CD4-positive, alpha-beta T cell (primary cell): ENCODE data around the gene ACTR3. TPM values are rescaled to one million over a fixed set of nuclear protein-coding genes. Genes with fewer than 3 reads are reported as not detected.

Source experiments
- ATAC-seq: fragments of 200-7000 bp; cut with Tn5 transposase; one replicate; pipeline ENCODE4 v1.10.0; 2022; ENCODE audit warnings: mild to moderate bottlenecking; ENCODE audit not compliant: poor library complexity
- CTCF ChIA-PET: fragments of 350-600 bp; sonication (Branson Sonifier 250); formaldehyde crosslinking; loops from one replicate; lab custom pipeline; 2021; ENCODE audit warnings: antibody characterized with exemption, inconsistent platforms; lab: Charles Lee
- POLR2A ChIA-PET: fragments of 350-600 bp; sonication (Branson Sonifier 250); formaldehyde crosslinking; loops from one replicate; lab custom pipeline; 2021; ENCODE audit warnings: antibody characterized with exemption, inconsistent platforms; lab: Charles Lee
- DNase-seq, 14 experiments: peaks; one replicate each; pipeline ENCODE4 v3.0.0-alpha.2; 2013 to 2020; ENCODE audit warnings: mixed read lengths in 2 of 14
- H3K27ac ChIP-seq, 2 donors: one replicate each; pipeline versions ENCODE4 v1.5.1 to v1.7.0; 2013; ENCODE audit warnings: low read length in 2 of 2, low read depth in 1 of 2, mild to moderate bottlenecking in 1 of 2
- H3K27me3 ChIP-seq, 2 experiments: 1 replicate in 1 of 2; 2 replicates in 1 of 2; pipeline versions ENCODE4 v1.6.1 to v1.7.0; 2013; ENCODE audit warnings: low read length in 2 of 2, control low read depth in 1 of 2, mild to moderate bottlenecking in 1 of 2, moderate library complexity in 1 of 2; ENCODE audit not compliant: insufficient read depth in 2 of 2, control insufficient read depth in 1 of 2
- H3K36me3 ChIP-seq: one replicate; pipeline ENCODE4 v1.6.1; 2013; ENCODE audit warnings: low read length, control low read depth; ENCODE audit not compliant: insufficient read depth
- H3K4me1 ChIP-seq: one replicate; pipeline ENCODE4 v1.6.1; 2013; ENCODE audit warnings: low read length, control low read depth; ENCODE audit not compliant: insufficient read depth
- H3K4me3 ChIP-seq: one replicate; pipeline ENCODE4 v1.5.1; 2013; ENCODE audit warnings: mild to moderate bottlenecking, low read length, moderate library complexity
- H3K9me3 ChIP-seq, 2 experiments: 1 replicate in 1 of 2; 2 replicates in 1 of 2; pipeline versions ENCODE4 v1.6.1 to v1.7.0; 2013; ENCODE audit warnings: low read length in 2 of 2, mild to moderate bottlenecking in 2 of 2, control low read depth in 1 of 2, moderate library complexity in 1 of 2; ENCODE audit not compliant: control insufficient read depth in 1 of 2, insufficient read depth in 1 of 2
- H3K27ac Mint-ChIP-seq: one replicate; pipeline ENCODE4 v1.8.0; 2020; ENCODE audit warnings: mixed read lengths
- H3K27me3 Mint-ChIP-seq: one replicate; pipeline ENCODE4 v1.8.0; 2021; ENCODE audit warnings: mixed read lengths
- H3K36me3 Mint-ChIP-seq: one replicate; pipeline ENCODE4 v1.8.0; 2021; ENCODE audit warnings: low read depth, mixed read lengths
- H3K4me1 Mint-ChIP-seq: one replicate; pipeline ENCODE4 v1.8.0; 2021; ENCODE audit warnings: low read depth, mixed read lengths
- H3K4me3 Mint-ChIP-seq: one replicate; pipeline ENCODE4 v1.8.0; 2020; ENCODE audit warnings: mild to moderate bottlenecking, mixed read lengths
- H3K9me3 Mint-ChIP-seq: one replicate; pipeline ENCODE4 v1.8.0; 2020; ENCODE audit warnings: mixed read lengths
- intact Hi-C, 2 experiments: fragments of 100-400 bp; cut with DNase I in 1 of 2; cut with micrococcal nuclease in 1 of 2; formaldehyde crosslinking; loops; one replicate each; pipeline versions ENCODE4 v1.15.1 to v1.9.0; 2023 to 2025; cut with DNase I, micrococcal nuclease
- total RNA-seq, 174 experiments: library from RNA in 2 of 174; stranded (reverse) in 2 of 174; gene quantifications; one replicate each; pipeline ENCODE4 v1.2.3 and lab custom pipeline; 2021 to 2026
- TF ChIP-seq, protein P1 (sequence below): fragments of 200-600 bp; IDR thresholded peaks from one replicate; pipeline ENCODE4 v1.8.0; 2022; ENCODE audit warnings: antibody characterized with exemption, mild to moderate bottlenecking

The ACTR3 gene
- total RNA-seq, 2 experiments from 2014 or later: 118 to 123 TPM

DNA sequence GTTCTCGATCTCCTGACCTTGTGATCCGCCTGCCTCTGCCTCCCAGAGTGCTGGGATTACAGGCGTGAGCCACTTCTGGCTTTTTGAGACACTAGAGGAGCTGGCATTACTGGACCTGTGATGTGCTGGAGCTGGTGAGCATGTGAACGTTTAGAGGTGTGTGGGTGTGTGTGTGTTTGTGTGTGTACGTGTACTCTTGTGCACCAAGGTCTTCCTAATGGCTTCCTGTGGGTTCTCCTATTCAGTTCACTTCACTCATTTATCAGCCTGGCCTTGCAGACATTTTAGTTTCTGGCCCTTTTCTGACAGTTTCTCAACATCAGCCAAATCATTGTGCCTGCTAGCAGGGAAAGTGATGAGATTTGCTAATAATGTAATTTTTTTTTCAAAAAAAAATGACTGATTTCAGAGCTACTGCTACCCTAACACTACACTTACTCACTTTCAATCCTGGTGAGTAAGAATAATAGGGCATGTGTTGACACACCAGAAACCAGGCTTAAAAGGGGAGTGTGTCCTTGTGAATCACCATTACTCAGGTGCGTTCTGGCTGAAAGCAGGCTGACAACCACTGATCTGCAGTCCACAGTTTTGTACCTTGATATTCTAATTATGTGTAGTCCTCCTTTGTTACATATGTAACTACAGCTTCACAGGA lies 41.0 kb upstream of the ACTR3 start:
- Mint-ChIP-seq H3K27ac (no peak overlapping the region), H3K36me3 (peaks cover 51% of the 10 kb centered on the region), H3K27me3 (no peaks in the 10 kb centered on the region), H3K4me3 (no peak overlapping the region), H3K4me1 (no peaks in the 10 kb centered on the region), H3K9me3 (peaks cover 4% of the 10 kb centered on the region)
- Histone ChIP-seq H3K27ac (no peak overlapping the region), H3K36me3 (no peaks in the 10 kb centered on the region), H3K9me3 (no peaks in the 10 kb centered on the region), H3K27me3 (no peaks in the 10 kb centered on the region), H3K4me1 (no peaks in the 10 kb centered on the region), H3K4me3 (no peak overlapping the region)
- DNase-seq: no peak
- CTCF ChIA-PET: no interaction called here
- POLR2A ChIA-PET: no interaction called here
- no peak for ATAC-seq
- intact Hi-C loops: no loop called here
- TF ChIP-seq, protein P1, sequence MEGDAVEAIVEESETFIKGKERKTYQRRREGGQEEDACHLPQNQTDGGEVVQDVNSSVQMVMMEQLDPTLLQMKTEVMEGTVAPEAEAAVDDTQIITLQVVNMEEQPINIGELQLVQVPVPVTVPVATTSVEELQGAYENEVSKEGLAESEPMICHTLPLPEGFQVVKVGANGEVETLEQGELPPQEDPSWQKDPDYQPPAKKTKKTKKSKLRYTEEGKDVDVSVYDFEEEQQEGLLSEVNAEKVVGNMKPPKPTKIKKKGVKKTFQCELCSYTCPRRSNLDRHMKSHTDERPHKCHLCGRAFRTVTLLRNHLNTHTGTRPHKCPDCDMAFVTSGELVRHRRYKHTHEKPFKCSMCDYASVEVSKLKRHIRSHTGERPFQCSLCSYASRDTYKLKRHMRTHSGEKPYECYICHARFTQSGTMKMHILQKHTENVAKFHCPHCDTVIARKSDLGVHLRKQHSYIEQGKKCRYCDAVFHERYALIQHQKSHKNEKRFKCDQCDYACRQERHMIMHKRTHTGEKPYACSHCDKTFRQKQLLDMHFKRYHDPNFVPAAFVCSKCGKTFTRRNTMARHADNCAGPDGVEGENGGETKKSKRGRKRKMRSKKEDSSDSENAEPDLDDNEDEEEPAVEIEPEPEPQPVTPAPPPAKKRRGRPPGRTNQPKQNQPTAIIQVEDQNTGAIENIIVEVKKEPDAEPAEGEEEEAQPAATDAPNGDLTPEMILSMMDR: no peak

- H3K4me1 Mint-ChIP-seq: no peaks in the 10 kb centered on the region
- Histone ChIP-seq H3K4me3 (no peak overlapping the region), H3K4me1 (no peaks in the 10 kb centered on the region), H3K27me3 (no peaks in the 10 kb centered on the region), H3K9me3 (no peaks in the 10 kb centered on the region), H3K27ac (no peak overlapping the region), H3K36me3 (no peaks in the 10 kb centered on the region)
- H3K27me3 Mint-ChIP-seq: no peaks in the 10 kb centered on the region
- H3K9me3 Mint-ChIP-seq: peaks cover 4% of the 10 kb centered on the region
- H3K27ac Mint-ChIP-seq: no peak overlapping the region
- DNase-seq (no peak), ATAC-seq (no peak)
- ChIA-PET POLR2A (no interaction called here), CTCF (no interaction called here)
- no peak overlapping the region for H3K4me3 Mint-ChIP-seq
- intact Hi-C loops: no loop called here
- TF ChIP-seq, protein P1: no peak
- H3K36me3 Mint-ChIP-seq: peaks cover 42% of the 10 kb centered on the region
Observed at GRCh38 chr2:113850687-113851086, 39.2 kb upstream of the ACTR3 start.

- DNase-seq (no peak), ATAC-seq (no peak)
- TF ChIP-seq, protein P1: no peak
- Mint-ChIP-seq H3K36me3 (peaks cover 35% of the 10 kb centered on the region), H3K27me3 (no peaks in the 10 kb centered on the region), H3K9me3 (no peaks in the 10 kb centered on the region), H3K27ac (no peak overlapping the region), H3K4me1 (no peaks in the 10 kb centered on the region), H3K4me3 (no peak overlapping the region)
- ChIA-PET CTCF (no interaction called here), POLR2A (no interaction called here)
- no peaks in the 10 kb centered on the region for H3K4me1 ChIP-seq
- no peak overlapping the region for H3K27ac ChIP-seq
- intact Hi-C loops: no loop called here
- H3K27me3 ChIP-seq: no peaks in the 10 kb centered on the region
- H3K36me3 ChIP-seq: no peaks in the 10 kb centered on the region
- no peaks in the 10 kb centered on the region for H3K9me3 ChIP-seq
- no peak overlapping the region for H3K4me3 ChIP-seq
Observed at GRCh38 chr2:113851640-113852039, 38.2 kb upstream of the ACTR3 start.
